ENCODE results near the gene TNFRSF14.

- TF ChIP-seq EZH2 (IDR thresholded peaks at IDR 0.05; ENCODE audit: insufficient read depth, poor library complexity, severe bottlenecking) = no peak
- TF ChIP-seq EZH2phosphoT487 (IDR thresholded peaks at IDR 0.05; ENCODE audit: insufficient read depth, low read depth) = no peak
Observed at GRCh38 chr1:2601721-2602303, 45.6 kb downstream of the TNFRSF14 start.
